H1 (cell line): ENCODE data around the gene PTGFR. TPM values are rescaled to one million over a fixed set of nuclear protein-coding genes. Genes with fewer than 3 reads are reported as not detected.

ENCODE experiments used
- CTCF ChIA-PET: fragments of 300-600 bp; sonication (Branson Sonifier 250); formaldehyde crosslinking; loops from one replicate; lab custom pipeline; 2021; ENCODE audit not compliant: partially characterized antibody; lab: Charles Lee
- POLR2A ChIA-PET: fragments of 300-600 bp; sonication (Branson Sonifier 250); formaldehyde crosslinking; loops from one replicate; lab custom pipeline; 2021; ENCODE audit warnings: inconsistent platforms; ENCODE audit not compliant: partially characterized antibody; lab: Charles Lee
- DNase-seq, 2 experiments: peaks; one replicate each; pipeline versions ENCODE4 v3.0.0 to v3.0.0-alpha.2; 2010 to 2022; ENCODE audit warnings: low spot score in 2 of 2, low read depth in 1 of 2, mixed read lengths in 1 of 2
- FAIRE-seq: peaks from 2 replicates; lab custom pipeline; 2011; peaks lifted over from hg19 to GRCh38; lab: Jason Lieb, UNC
- H2AFZ ChIP-seq: 2 replicates; pipeline ENCODE4 v1.8.1; 2012; ENCODE audit warnings: low read length, inconsistent platforms
- H2AK5ac ChIP-seq: 2 replicates; pipeline ENCODE4 v1.6.1; 2013; ENCODE audit warnings: low read depth, low read length
- H2BK120ac ChIP-seq: replicated peaks from 2 replicates; pipeline ENCODE3; 2013; ENCODE audit warnings: low read depth, low read length, inconsistent platforms
- H2BK12ac ChIP-seq: 2 replicates; pipeline ENCODE4 v1.6.1; 2013; ENCODE audit warnings: low read depth, low read length
- H2BK15ac ChIP-seq: 2 replicates; pipeline ENCODE4 v1.6.1; 2013; ENCODE audit warnings: low read length
- H2BK20ac ChIP-seq: 2 replicates; pipeline ENCODE4 v1.6.1; 2013; ENCODE audit warnings: low read length
- H2BK5ac ChIP-seq: 2 replicates; pipeline ENCODE4 v1.6.1; 2013; ENCODE audit warnings: low read depth, low read length
- H3K14ac ChIP-seq: 2 replicates; pipeline ENCODE4 v1.6.1; 2013; ENCODE audit warnings: inconsistent platforms; ENCODE audit not compliant: insufficient read length
- H3K18ac ChIP-seq: 2 replicates; pipeline ENCODE4 v1.6.1; 2013; ENCODE audit warnings: low read length; ENCODE audit errors: extremely low read depth
- H3K23ac ChIP-seq: 2 replicates; pipeline ENCODE4 v1.6.1; 2013; ENCODE audit warnings: inconsistent platforms; ENCODE audit not compliant: insufficient read length
- H3K23me2 ChIP-seq: 2 replicates; pipeline ENCODE4 v1.6.1; 2013; ENCODE audit warnings: low read depth, low read length
- H3K27ac ChIP-seq: 2 replicates; pipeline ENCODE4 v1.6.1; 2011; ENCODE audit warnings: low read depth, low read length, inconsistent platforms
- H3K27me3 ChIP-seq, 4 experiments: replicated peaks in 1 of 4; 1 replicate in 1 of 4; 2 replicates in 3 of 4; pipeline versions ENCODE4 v1.6.1 to v1.8.1; 2011 to 2013; ENCODE audit warnings: low read length in 3 of 4, mild to moderate bottlenecking in 3 of 4, inconsistent platforms in 2 of 4, mixed read lengths in 2 of 4, moderate library complexity in 1 of 4; ENCODE audit not compliant: control insufficient read depth in 3 of 4, insufficient read depth in 3 of 4; ENCODE audit errors: extremely low read depth in 1 of 4
- H3K36me3 ChIP-seq, 4 experiments: 2 replicates each; pipeline versions ENCODE4 v1.6.1 to v1.8.1; 2011 to 2013; ENCODE audit warnings: mild to moderate bottlenecking in 4 of 4, low read length in 3 of 4, moderate library complexity in 2 of 4, control low read depth in 1 of 4, inconsistent platforms in 1 of 4; ENCODE audit not compliant: insufficient read depth in 4 of 4, control insufficient read depth in 2 of 4
- H3K4ac ChIP-seq: replicated peaks from 2 replicates; pipeline ENCODE3; 2013; ENCODE audit warnings: low read length, low read depth, mixed read lengths, inconsistent platforms; ENCODE audit not compliant: insufficient read length
- H3K4me1 ChIP-seq, 4 experiments: replicated peaks in 1 of 4; 1 replicate in 1 of 4; 2 replicates in 3 of 4; pipeline versions ENCODE4 v1.6.1 to v1.8.1; 2011 to 2013; ENCODE audit warnings: low read length in 3 of 4, inconsistent platforms in 2 of 4, mixed read lengths in 1 of 4; ENCODE audit not compliant: insufficient read depth in 4 of 4, control insufficient read depth in 3 of 4
- H3K4me2 ChIP-seq, 2 experiments: 2 replicates each; pipeline versions ENCODE4 v1.6.1 to v1.8.1; 2011 to 2013; ENCODE audit warnings: low read depth in 2 of 2, low read length in 2 of 2, control low read depth in 1 of 2, inconsistent platforms in 1 of 2, mild to moderate bottlenecking in 1 of 2; ENCODE audit not compliant: insufficient read depth in 1 of 2
- H3K4me3 ChIP-seq, 4 experiments: fragments of 200-600, 300-600 bp in 1 of 4; sonication (generic), shearing (Covaris generic), sonication (Bioruptor Twin) in 1 of 4; 2 replicates each; pipeline versions ENCODE4 v1.5.1 to v1.8.1; 2011 to 2016; ENCODE audit warnings: low read length in 4 of 4, low read depth in 3 of 4, control low read depth in 2 of 4, inconsistent platforms in 2 of 4, mild to moderate bottlenecking in 2 of 4, mixed read lengths in 1 of 4, moderate library complexity in 1 of 4; ENCODE audit not compliant: insufficient read depth in 2 of 4; ENCODE audit errors: extremely low read depth in 1 of 4
- H3K56ac ChIP-seq: replicated peaks from 2 replicates; pipeline ENCODE3; 2013; ENCODE audit warnings: low read depth, mild to moderate bottlenecking, mixed read lengths, low read length, inconsistent platforms; ENCODE audit not compliant: insufficient read length
- H3K79me1 ChIP-seq: 2 replicates; pipeline ENCODE4 v1.6.1; 2013; ENCODE audit warnings: low read depth, low read length, control low read depth
- H3K79me2 ChIP-seq, 2 experiments: 2 replicates each; pipeline versions ENCODE4 v1.6.1 to v1.8.1; 2012 to 2013; ENCODE audit warnings: low read length in 2 of 2, mild to moderate bottlenecking in 2 of 2, inconsistent platforms in 1 of 2; ENCODE audit not compliant: insufficient read depth in 2 of 2, control insufficient read depth in 1 of 2
- H3K9ac ChIP-seq, 4 experiments: replicated peaks in 1 of 4; 1 replicate in 1 of 4; 2 replicates in 3 of 4; pipeline versions ENCODE4 v1.6.1 to v1.8.1; 2011 to 2013; ENCODE audit warnings: low read depth in 3 of 4, low read length in 3 of 4, control low read depth in 2 of 4, mild to moderate bottlenecking in 2 of 4, moderate library complexity in 2 of 4, inconsistent platforms in 1 of 4; ENCODE audit errors: extremely low read depth in 1 of 4
- H3K9me3 ChIP-seq, 2 experiments: 2 replicates each; pipeline versions ENCODE4 v1.6.1 to v1.8.1; 2012 to 2013; ENCODE audit warnings: mild to moderate bottlenecking in 2 of 2, moderate library complexity in 2 of 2, control low read depth in 1 of 2, inconsistent platforms in 1 of 2, low read depth in 1 of 2, low read length in 1 of 2, mixed read lengths in 1 of 2; ENCODE audit not compliant: insufficient read depth in 2 of 2
- H4K20me1 ChIP-seq, 2 experiments: replicated peaks in 1 of 2; 2 replicates each; pipeline versions ENCODE3 to v1.8.1; 2011 to 2013; ENCODE audit warnings: inconsistent platforms in 2 of 2, low read length in 2 of 2, mild to moderate bottlenecking in 1 of 2; ENCODE audit not compliant: insufficient read depth in 2 of 2, control insufficient read depth in 1 of 2
- H4K5ac ChIP-seq: 2 replicates; pipeline ENCODE4 v1.6.1; 2013; ENCODE audit warnings: low read length, low read depth, mixed read lengths, inconsistent platforms; ENCODE audit not compliant: insufficient read length
- H4K8ac ChIP-seq: 2 replicates; pipeline ENCODE4 v1.8.0; 2013; ENCODE audit warnings: mild to moderate bottlenecking, moderate library complexity, low read length, inconsistent platforms; ENCODE audit not compliant: insufficient read depth; ENCODE audit errors: extremely low read depth
- H4K91ac ChIP-seq: replicated peaks from 2 replicates; pipeline ENCODE3; 2013; ENCODE audit warnings: low read length, mixed read lengths, inconsistent platforms; ENCODE audit not compliant: insufficient read length
- CHD1 ChIP-seq: IDR thresholded peaks from 2 replicates; pipeline ENCODE4 v1.6.1; 2012; ENCODE audit warnings: low read depth, low read length, improper control_type of control experiment
- E2F6 ChIP-seq: IDR thresholded peaks from 2 replicates; pipeline ENCODE4 v1.6.1; 2012; ENCODE audit warnings: inconsistent platforms
- EP300 ChIP-seq, 2 experiments: IDR thresholded peaks; 1 replicate in 1 of 2; 2 replicates in 1 of 2; pipeline ENCODE4 v1.6.1; 2011 to 2012; ENCODE audit warnings: low read depth in 2 of 2, low read length in 2 of 2, mild to moderate bottlenecking in 2 of 2, borderline replicate concordance in 1 of 2, inconsistent platforms in 1 of 2, moderate library complexity in 1 of 2
- GTF2F1 ChIP-seq: IDR thresholded peaks from 2 replicates; pipeline ENCODE4 v1.6.1; 2012; ENCODE audit warnings: low read depth, low read length, improper control_type of control experiment, borderline replicate concordance
- JUND ChIP-seq: IDR thresholded peaks from 2 replicates; pipeline ENCODE4 v1.6.1; 2011; ENCODE audit warnings: mild to moderate bottlenecking, improper control_type of control experiment, low read length
- KDM1A ChIP-seq: fragments of 200-600, 300-600 bp; sonication (generic); IDR thresholded peaks from 2 replicates; pipeline ENCODE4 v1.7.1; 2016; ENCODE audit warnings: mild to moderate bottlenecking, low read length, borderline replicate concordance
- POLR2AphosphoS5 ChIP-seq: IDR thresholded peaks from 2 replicates; pipeline ENCODE4 v1.6.1; 2011; ENCODE audit warnings: low read depth, low read length
- POU5F1 ChIP-seq: IDR thresholded peaks from 2 replicates; pipeline ENCODE4 v1.6.1; 2011; ENCODE audit warnings: low read depth, mild to moderate bottlenecking, low read length, moderate library complexity
- RAD21 ChIP-seq, 2 experiments: IDR thresholded peaks in 1 of 2; conservative IDR thresholded peaks in 1 of 2; 2 replicates each; pipeline ENCODE4 v1.6.1; 2011; ENCODE audit warnings: low read depth in 2 of 2, low read length in 2 of 2, improper control_type of control experiment in 1 of 2, inconsistent platforms in 1 of 2, mild to moderate bottlenecking in 1 of 2, moderate library complexity in 1 of 2
- SIRT6 ChIP-seq: IDR thresholded peaks from one replicate; pipeline ENCODE4 v1.7.1; 2012; ENCODE audit warnings: low read length, inconsistent platforms
- SP1 ChIP-seq: IDR thresholded peaks from 2 replicates; pipeline ENCODE4 v1.6.1; 2011; ENCODE audit warnings: low read depth, low read length
- SUZ12 ChIP-seq: fragments of 200-600 bp; sonication (generic); IDR thresholded peaks from 2 replicates; pipeline ENCODE4 v1.6.1; 2012; ENCODE audit warnings: mild to moderate bottlenecking, inconsistent platforms, low read length, moderate library complexity, mixed read lengths
- TEAD4 ChIP-seq: IDR thresholded peaks from 2 replicates; pipeline ENCODE4 v1.6.1; 2012; ENCODE audit warnings: low read depth, low read length, inconsistent platforms, mixed read lengths
- WGBS, 2 experiments: shearing (Covaris generic) in 1 of 2; methylation state at CpG; one replicate each; pipeline versions ENCODE4 v1.1.6 to v1.1.7; 2013 to 2015; ENCODE audit warnings: low lambda C conversion rate in 2 of 2, mixed read lengths in 2 of 2, inconsistent platforms in 1 of 2, low coverage in 1 of 2, missing lambda C conversion rate in 1 of 2; ENCODE audit not compliant: insufficient replicate concordance in 2 of 2, insufficient coverage in 1 of 2, insufficient read length in 1 of 2; ENCODE audit errors: extremely low coverage in 1 of 2, missing lambda C conversion rate in 1 of 2; 5-methylcytosine and 5-hydroxymethylcytosine counted together
- polyA plus RNA-seq, 7 experiments: library from polyadenylated mRNA; depleted of rRNA in 3 of 7; stranded (reverse) in 5 of 7; unstranded in 2 of 7; fragments of >200 nt in 5 of 7; fragments of 200-250 nt in 2 of 7; gene quantifications; 1 replicate in 5 of 7; 2 replicates in 1 of 7; 4 replicates in 1 of 7; pipeline versions ENCODE4 v1.2.1 to v1.2.3, GENCODE V29; 2011 to 2013; ENCODE audit warnings: missing spikeins in 2 of 7, mixed read lengths in 2 of 7
- total RNA-seq: library from RNA; stranded (reverse); fragmentation: NEBNext Ultra II Directional; extraction: Animal tissue kit (Norgen Biotek cat#: 25700); gene quantifications from 2 replicates; pipeline ENCODE4 v1.2.1, GENCODE V29; 2021

The PTGFR gene
- total and polyA plus RNA-seq, 2 of the 8 experiments (the other 6 are each of a cell fraction or from before 2014, with no cell fraction given), result 0.02 TPM; not detected in 1

- H3K27me3 ChIP-seq, result no peaks in the 10 kb centered on the region
- no peak overlapping the region for H3K4ac ChIP-seq
- no peaks in the 10 kb centered on the region for H3K79me1 ChIP-seq
- DNase-seq, result no peak
- no peak overlapping the region for H2BK5ac ChIP-seq
- 79% methylated on average over 5 of the region's 6 CpGs; no CpG with 5 or more reads in 1 of the 2 experiments for WGBS, 2 experiments
- H2AFZ ChIP-seq, result no peak overlapping the region
- no peak overlapping the region for H2BK120ac ChIP-seq
- ChIA-PET CTCF (no interaction called here), POLR2A (no interaction called here)
- no peaks in the 10 kb centered on the region for H3K23me2 ChIP-seq
- H3K9me3 ChIP-seq, result no peaks in the 10 kb centered on the region
- no peaks in the 10 kb centered on the region for H3K79me2 ChIP-seq
- H2BK20ac ChIP-seq, result no peak overlapping the region
- H2AK5ac ChIP-seq, result no peak overlapping the region
- 0 out of 4 replicates have a peak overlapping the region, but pooled peaks of 1 of the 2 experiments have one; percentile 10 for H3K4me2 ChIP-seq
- no peaks in the 10 kb centered on the region for H3K36me3 ChIP-seq
- no peak overlapping the region for H3K4me3 ChIP-seq
- H3K14ac ChIP-seq, result no peak overlapping the region
- no peak overlapping the region for H4K91ac ChIP-seq
- H4K5ac ChIP-seq, result no peak overlapping the region
- H3K27ac ChIP-seq, result no peak overlapping the region
- no peak overlapping the region for H3K9ac ChIP-seq
- FAIRE-seq, result no peak
- H3K4me1 ChIP-seq, result peaks cover 0 to 7% (median 3%) of the 10 kb centered on the region in 4 experiments; a peak in 3 of 7 replicates
- H2BK15ac ChIP-seq, result 0 out of 2 replicates have a peak overlapping the region, but pooled peaks have one; percentile 46
- no peak for TF ChIP-seq JUND
- no peak for TF ChIP-seq CHD1
- TF ChIP-seq SP1, result no peak
- no peak for TF ChIP-seq TEAD4
- TF ChIP-seq SIRT6, result no peak
- TF ChIP-seq POLR2AphosphoS5, result no peak
- TF ChIP-seq KDM1A, result no peak
- no peak for TF ChIP-seq SUZ12
- no peak for TF ChIP-seq GTF2F1
- no peak for TF ChIP-seq EP300 (IDR thresholded peaks at IDR 0.05; ENCODE audit: borderline replicate concordance in 1 of 2, low read depth in 2 of 2, low read length in 2 of 2)
- TF ChIP-seq RAD21 (IDR thresholded peaks at IDR 0.05 in 1 of 2, conservative IDR thresholded peaks at IDR 0.05 in 1 of 2; ENCODE audit: low read depth in 2 of 2, low read length in 2 of 2), result no peak
- TF ChIP-seq E2F6, result no peak
- no peak for TF ChIP-seq POU5F1
- TF ChIP-seq, all 59 proteins: peak for 0
- Histone ChIP-seq H3K23ac (no peak overlapping the region), H3K56ac (no peak overlapping the region), H4K8ac (no peak overlapping the region), H2BK12ac (0 out of 2 replicates have a peak overlapping the region, but pooled peaks have one; percentile 43), H4K20me1 (no peaks in the 10 kb centered on the region), H3K18ac (peak overlapping the region; percentile 48)
These were observed 6.9 kb upstream of the PTGFR start for GRCh38 chr1:78483903-78484302.
